HG03280 (cell line): ENCODE results near the gene AGPAT2.

Experiments
- ATAC-seq: cut with Tn5 transposase; IDR thresholded peaks from one replicate; pipeline ENCODE4 v1.9.1; 2021; ENCODE audit warnings: mild to moderate bottlenecking, moderate library complexity; ENCODE audit not compliant: unreplicated experiment

The AGPAT2 gene

DNA sequence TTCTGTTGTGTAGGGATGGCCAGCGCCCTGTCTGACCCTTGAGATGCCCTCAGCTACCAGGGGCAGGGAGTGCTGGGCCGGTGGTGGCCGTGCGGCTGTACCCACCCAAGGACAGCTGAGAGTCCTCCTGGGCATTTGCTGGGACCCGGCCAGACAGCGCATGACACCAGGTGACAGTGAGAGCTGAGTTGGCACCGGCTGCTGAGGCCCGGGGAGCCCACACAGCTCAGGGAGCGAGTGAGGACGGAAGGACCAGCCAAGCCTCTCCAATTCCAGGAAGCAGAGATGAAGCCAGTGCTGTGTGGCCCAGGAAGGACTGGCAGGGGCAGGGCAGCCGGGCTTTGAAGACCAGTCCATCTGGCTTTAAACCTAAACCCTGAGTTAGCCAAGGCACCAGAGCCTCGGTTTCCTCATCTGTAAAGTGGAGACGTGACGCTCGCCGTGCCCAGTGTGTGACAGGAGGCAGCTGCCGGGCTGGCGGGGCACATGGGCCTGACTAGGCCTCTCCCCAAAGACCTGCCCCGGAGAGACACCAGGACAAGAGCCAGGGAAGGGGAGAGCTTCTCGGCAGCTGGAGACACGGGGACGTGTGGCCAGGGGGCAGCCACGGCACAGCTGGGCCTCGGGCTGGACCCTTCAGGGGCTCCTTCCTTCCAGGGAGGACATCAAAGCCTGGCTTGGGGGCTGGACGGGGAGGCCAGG is 3.0 kb upstream of the AGPAT2 start:
- no peak for ATAC-seq

DNA sequence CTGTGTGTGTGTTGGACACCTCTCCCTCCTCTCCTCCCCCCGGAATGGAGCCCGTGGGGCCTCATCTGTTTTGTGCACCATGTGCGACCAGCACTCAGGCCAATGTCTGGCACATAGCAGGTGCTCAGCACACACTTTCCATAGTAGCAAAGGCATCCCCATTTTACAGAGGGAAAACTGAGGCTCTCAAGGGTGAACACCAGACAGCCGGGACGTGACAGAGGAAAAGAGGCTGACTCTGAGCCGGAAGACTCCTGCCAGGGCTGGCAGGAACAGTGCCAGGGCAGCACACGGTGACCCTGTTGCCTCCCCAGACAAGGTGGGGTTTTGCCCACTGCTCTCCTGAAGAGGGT is 1.8 kb upstream of the AGPAT2 start:
- no peak for ATAC-seq

DNA sequence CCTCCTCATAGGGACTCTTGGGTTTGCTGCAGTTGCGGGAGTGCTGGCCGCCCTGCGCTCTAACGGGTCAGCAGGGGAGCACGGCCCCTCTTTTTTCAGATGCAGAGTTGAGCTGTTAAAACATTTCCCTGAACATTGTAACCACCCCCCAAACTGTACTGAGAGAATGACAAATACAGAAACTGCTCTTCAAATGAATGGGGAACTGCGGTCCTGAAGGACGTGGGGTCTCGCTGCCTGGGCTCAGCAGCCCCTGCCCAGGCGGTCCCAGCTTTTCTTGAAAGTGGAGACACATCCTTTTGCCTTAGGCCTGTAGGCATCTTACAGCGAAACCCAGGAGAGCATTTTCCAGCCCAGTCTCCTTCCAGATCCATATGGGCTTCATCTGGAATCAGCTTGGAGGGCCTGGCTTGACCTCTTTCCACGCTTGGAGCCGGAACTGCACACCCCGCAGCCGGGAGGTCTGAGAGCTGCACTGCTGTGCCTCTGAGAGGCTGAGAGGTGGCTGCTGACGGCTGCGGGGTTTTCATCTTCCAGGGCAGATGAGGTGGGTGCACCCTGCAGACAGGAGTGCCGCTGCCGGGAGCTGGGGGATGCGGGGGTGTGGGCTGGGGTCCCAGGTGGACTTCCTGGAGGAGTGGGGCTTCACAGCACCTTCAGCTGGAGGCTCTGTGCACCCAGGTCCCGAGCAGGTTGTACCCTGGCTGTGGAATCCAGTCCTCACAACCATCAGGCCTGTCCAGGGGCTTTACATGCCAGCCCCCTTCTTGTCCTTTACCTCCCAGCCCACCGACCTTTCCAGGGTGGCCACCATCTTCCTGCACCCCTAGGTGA is 1.2 kb upstream of the AGPAT2 start:
- ATAC-seq, result no peak

DNA sequence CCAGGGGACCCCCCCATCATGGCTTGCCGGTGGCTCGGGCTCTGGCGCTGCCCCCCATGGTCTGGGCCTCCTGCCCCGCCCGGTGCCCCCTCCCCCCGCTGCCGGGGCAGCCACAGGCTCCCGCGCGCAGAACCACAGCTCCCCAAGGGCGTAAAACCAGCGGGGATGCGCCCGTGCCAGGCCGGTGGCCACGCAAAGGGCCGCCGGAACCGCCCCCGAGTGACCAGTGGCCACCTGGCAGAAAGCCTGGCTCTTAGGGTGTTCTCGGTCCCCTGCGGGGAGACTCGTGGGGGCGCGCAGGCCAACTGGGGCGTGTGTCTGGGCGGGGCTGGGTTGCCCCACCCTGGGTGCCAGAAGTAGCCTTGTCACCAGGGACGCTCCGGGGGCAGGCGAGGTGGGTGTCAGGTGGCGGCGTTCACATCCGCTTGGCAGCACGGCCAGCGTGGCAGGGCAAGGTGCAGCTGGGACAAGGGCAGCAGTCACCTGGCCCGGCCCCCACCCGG is 515 bp upstream of the AGPAT2 start:
- peak; percentile 9 for ATAC-seq

DNA sequence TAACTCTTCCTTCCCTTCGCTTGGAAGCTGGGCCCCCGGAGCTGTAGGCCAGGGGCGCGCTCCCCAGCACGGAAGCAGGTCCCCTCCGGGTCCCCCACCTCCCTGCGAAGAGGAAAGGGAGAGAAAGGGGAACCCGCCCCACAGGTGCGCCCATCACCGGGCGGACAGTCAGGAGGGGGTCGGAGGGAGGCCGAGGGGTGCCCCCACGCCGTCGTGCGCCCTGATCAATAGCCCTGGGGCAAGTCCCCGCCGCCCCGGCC is 793 bp downstream of the AGPAT2 start:
- ATAC-seq, result no peak

DNA sequence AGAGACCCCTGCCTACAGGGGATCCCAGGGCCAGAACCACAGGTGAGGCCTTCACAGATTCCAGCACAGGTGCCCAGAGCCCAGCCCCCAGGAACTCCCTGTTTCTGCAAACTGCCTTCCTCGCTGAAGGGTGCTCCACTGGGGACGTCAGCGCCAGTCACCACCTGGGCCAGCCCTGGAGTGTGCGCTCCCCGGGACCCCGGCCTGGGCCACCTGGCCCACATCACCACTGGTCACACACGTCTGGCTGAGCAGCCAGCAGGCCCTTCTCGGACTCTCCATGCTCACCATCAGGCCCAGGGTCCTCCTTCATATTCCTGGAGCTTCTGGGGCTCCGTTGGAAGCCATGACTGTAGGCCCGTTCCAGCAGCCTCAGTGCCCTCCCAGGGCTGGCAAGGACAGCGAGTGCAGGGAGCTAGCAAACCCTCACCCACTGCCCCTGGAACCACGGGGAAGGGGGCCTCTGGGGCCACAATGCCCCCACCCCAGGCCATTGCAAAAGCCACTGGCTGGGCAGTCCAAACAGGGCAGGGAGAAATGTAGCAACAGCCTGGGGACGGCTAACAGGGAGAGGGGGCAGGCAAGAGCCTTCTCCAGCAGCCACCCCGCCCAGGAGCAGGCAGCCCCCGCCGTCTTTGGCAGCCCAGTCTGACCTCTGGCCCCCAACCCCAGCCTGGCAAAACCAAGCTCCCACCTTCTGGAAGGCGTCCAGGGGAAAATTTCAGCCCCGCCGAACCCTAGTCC is 1.3 kb downstream of the AGPAT2 start:
- no peak for ATAC-seq

DNA sequence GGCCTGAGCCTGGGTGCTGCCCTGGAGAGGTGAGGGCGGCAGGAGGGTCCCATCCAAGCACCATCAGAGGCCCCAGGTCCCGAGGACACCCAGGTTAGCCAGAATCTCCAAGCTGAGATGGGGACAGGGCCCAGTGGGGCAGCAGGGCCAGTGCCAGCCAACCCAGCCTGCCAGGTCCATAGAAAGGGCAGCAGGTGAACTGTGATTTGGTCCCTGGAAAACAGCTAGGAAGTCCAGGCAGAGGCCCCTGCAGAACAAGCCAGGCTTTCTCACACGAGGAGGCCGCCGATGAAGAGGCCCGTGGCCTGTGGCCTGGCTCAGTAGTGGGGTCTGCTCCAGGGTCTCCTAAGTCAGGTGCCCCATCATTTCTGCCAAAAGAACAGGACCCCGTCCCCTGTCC is 2.0 kb downstream of the AGPAT2 start:
- ATAC-seq, result no peak

DNA sequence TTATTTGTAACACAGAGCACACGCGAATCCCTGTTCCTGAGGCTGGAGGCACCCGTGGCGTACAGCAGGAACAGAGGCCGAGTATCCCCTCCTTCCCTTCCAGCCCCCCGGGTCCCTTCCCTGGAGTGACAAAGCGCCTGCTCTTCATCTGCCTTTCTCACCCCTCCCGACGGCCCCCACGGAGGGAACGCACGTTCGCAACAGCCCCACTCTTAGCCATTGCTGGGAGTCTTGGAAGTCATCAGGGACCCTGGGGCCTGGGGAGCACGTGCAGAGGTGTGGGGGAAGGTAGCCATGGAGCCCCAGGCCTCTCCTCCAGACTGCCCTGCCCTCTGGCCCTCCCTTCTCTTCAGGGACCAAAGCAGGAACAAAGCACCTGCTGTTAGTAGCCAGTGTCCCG is 2.5 kb downstream of the AGPAT2 start:
- no peak for ATAC-seq

DNA sequence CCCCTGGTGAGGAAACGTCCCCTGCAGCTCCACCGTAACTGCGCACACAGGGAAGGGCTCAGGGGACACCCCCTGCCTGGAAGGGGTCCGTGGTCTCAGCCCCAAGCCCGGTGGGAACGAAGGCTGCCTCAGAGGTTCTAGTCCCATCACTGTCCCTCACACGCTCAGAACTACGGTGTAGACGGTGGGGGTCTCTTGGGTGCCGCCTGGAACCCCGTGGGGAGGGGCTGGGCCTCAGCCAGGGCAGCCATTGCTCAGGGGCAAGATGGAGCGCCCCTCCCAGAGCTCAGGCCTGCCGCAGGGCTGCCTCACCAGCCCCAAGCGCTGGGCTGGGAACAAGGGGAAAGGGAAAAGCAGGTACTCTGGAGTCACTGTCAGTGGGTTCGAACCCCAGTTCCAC is 2.9 kb downstream of the AGPAT2 start:
- no peak for ATAC-seq

DNA sequence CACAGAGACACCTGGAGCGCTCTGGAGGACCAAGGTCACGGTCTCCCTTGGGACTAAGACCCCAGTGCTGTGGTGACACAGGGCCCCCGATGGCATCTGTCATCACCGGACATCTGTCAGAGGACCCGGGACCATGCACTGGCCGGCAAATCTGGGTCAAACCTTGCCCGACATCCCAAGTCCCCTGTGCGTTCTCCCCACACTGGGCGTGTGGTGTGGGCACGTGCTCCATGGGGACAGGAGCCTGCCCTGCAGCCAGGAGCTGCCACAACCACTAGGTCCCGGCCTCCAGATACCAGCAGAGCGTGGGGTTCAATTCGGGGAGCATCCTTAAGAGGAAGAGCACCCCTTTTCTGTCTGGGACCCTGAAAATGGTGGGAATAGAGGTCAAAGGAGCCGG is 3.5 kb downstream of the AGPAT2 start:
- ATAC-seq, result no peak

DNA sequence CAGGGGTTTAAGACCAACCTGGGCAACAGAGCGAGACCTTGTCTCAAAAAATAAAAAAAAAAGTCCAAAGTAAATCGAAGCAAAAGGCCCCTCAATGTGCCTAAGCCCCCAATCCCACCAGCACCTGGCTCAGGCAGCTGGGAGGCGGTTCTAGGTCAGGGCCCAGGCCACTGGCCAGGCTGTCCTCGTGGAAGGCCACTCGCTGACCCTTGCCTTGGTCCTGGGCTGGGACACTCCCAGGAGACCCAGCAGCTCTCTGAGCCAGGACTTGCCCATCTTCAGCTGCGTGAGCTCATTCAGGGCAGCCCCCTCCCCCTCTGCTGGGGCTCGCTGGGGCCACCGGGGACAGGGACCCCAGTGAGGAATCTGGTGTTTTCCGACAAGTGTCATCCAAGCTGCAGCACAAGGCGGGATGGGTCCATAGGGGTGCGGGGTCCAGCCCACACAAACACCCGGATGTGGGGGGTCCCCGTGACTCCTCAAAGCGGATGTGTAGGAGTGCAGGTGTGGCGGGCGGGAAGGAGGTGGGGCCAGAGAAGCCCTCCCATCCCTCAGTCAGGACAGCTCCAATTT is 4.0 kb downstream of the AGPAT2 start:
- ATAC-seq, result no peak

DNA sequence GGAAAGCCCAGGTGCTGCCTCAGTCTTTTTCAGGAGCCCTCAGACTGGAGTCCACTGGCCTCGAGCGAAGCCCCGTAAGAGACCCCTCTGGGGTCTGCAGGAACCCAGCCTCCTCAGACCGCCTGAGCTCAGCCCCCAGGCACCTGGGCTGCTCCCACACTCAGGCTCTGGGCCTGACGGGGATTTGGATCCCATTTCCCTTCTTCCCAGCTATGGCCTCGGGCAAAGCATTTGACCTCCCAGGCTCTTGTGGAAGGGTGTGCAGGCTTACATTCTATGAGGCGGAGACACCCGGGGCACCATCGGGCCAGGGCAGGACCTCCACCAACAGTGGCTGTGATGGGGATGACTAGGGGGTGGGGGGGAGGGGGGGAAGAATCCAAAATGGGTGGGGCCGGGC is 4.5 kb downstream of the AGPAT2 start:
- ATAC-seq, result no peak

DNA sequence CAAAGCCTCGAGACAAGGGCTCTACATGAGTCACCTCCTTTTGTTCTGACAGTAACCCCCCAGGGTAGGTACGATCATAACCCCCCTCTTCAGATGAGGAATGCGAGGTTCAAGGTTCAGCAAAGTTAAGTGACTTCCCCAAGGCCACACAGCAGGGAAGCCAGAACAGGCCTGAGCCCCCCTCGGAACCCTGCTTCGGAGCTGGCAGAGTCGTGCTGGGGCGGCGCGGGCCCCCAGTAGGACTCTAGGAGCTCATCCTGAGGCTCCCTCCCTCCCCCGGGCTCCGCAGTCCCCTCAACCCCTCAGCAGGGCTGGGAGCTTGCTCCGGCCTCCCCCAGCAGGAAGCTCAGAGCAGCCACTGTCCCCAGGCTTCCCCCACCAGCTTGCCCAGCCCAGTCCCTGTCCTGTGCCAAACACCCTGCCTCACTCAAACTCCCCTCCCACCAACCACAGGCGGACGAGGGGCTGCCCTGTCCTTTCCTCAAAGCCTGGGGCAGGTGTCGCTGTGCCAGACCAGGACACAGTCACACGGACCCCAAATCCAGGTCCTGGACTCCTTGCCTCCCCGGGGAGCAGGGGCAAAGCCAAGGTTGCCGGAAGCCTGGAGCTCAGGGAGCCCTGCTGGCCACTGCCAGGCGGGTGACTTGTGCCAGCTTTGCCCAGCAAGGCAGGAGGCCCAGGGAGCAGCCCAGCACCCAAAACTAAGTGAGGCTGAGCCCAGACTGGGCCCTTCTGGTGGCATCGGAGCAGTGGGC is 5.1 kb downstream of the AGPAT2 start:
- no peak for ATAC-seq

DNA sequence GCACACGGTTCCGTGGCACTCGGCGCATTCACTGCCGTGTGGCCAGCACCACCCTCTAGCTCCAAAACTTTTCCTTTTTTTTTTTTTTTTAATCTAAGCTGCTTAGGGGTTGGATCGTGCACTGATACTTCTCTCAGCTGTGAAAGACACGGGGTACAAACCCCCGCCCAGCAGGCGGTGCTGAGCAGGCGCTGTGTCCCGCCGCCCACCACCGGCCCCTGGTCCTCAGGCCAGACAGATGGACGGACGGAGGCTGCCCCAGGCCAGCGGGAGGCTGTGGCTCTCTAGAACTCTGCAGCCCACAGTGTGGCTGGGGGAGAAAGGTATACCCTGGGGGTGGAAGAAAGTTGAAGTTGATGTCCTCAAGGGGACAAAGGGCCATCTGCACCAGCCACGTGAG is 6.2 kb downstream of the AGPAT2 start:
- no peak for ATAC-seq

DNA sequence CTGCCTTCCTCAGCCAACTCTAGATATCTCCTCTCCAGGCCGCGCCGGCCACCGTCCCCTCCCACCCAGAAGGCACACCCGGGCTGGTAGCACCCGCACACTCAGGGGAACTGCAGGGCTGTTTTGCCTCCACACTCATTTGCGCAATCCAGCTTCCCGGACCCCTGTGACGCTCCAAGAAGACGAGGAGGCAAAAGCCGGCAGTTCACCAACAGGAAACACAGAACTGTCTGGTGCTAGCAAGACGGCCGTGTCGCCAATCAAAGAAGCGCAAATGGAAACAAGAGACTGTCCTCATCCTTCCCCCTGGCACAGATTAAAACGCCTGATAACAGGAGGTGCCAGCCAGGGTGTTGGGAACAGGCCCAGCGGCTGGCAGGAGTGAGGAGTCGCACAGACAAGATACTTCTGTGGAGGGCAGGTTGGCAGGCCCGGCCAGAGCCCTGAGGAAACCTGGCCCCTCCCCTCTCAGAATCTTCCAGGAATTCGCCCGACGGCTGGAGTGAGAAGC is 7.8 kb downstream of the AGPAT2 start:
- no peak for ATAC-seq

DNA sequence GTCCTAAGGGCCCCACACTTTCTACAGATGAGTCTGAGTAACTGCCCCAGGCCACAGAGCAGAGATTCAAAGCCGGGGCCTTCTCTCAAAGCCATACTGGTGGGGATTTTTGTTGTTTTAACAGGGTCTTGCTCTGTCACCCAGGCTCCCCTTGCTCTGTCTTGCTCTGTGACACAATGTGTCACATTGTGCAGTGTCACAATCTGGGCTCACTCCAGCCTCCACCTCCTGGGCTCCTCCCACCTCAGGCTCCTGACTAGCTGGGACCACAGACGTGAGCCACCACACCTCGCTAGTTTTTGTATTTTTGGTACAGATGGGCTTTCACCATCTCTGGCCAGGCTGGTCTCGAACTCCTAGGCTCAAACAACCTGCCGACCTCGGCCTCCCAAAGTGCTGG is 8.6 kb downstream of the AGPAT2 start:
- no peak for ATAC-seq

DNA sequence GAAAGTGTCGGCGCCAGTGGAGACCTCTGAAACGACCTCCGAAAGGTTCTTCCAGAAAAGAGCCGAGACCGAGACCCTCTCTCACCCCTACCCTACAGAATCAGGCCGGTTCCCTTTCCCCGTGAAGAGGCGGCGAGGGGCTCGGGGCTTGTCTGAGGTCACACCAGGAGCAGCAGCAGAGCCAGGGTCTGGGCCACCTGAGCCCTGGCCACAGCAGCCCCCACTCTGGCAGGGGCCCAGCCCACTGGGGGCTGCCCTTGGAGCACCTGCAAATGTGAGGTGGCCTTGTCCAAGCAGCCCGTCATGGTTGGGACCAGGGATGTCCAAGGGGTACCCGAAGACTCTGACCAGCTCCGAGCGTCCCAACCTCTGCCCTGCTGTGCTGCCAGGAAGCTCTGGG is 9.2 kb downstream of the AGPAT2 start:
- ATAC-seq, result no peak

DNA sequence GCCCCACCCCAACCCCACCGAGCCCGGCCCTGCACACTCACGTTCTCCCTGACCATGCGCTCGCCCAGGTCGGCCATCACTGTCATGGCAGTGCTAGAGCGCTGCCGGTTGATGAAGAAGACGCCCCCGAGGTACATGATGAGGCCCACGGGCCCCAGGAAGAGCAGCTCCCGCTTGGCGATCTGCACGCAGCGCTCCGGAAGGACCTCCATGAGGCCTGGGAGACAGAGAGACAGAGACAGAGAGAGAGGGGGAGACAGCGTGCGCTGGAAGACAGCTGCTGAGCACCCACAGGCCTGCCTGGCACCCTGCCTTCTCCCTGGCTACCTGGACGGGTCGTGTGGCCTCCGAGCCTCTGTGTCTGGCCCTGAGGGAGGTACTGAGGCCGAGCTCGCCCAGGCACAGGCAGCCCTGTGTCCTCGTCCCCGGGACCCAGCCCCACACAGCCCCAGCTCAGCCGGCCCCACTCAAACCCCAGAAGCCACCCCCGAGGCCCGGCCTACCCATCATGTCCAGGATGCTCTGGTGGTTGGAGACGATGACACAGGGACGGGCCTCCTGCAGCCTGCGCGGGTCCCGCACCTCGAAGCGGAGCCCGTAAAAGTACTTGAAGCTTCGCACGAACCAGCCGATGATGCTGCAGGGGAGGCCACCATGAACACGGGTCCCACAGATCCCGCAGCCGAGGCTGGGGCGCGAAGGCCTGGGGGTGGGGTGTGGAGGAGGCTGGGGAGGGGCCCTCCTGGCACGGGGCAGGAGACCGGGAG is 10.2 kb downstream of the AGPAT2 start:
- no peak for ATAC-seq

DNA sequence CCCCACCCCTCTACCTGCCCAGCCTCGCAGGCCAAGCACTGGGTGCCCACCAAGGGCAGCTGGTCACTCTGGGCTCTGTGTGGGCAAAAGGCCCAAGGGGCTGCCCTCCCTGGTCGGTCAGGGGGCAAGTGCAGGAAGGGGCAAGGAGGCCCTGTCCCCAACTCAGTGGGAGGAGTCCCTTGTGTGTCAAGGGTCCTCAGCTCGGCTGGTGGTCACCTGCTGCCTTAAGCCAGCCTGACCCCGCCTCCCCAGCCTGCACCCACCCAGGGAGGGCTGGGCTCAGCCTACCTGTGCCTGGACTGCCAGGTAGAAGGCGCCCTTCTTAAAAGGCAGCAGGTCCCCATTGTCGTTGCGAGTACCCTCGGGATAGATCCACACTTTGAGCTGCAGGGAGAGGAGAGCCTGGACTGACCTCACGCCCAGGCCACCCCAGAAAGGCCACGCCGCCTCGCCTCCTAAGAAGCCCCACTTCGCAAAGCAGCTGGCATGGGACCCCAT is 10.9 kb downstream of the AGPAT2 start:
- ATAC-seq, result no peak
